ENCODE measurements around the gene MLLT3.
"Not testable (repeated sequence)": the region's sequence is repeated elsewhere in the genome, so short reads cannot be mapped to it uniquely, and the experiment has no call there.

Gene MLLT3

GRCh38 chr9:20593537-20593936, 28.8 kb downstream of the MLLT3 start:
- DNase-seq, result no peak

- no peak for DNase-seq
These were observed 29.2 kb downstream of the MLLT3 start for GRCh38 chr9:20593105-20593504.

DNA sequence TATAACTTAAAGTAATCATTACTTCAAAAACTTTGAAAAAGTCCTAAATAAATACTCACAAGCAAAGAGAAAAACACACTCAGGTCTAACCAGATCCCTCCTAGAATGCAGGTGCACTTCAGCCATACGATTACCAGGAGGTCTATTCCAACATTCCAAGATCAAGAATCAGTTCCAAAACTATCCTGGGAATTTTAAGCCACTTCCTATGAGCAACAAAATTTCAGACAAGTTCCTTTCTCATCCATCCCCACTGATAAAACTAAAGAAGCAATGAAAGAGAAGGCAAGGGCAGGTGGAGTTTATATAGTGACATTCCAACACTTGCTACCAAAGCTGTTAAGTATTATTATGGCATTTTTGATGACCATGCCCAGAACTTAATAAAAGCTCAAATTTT, 29.6 kb downstream of the MLLT3 start:
- DNase-seq, result no peak

- DNase-seq, result no peak
These were observed 31.1 kb downstream of the MLLT3 start for GRCh38 chr9:20591223-20591622.

GRCh38 chr9:20584968-20585643, 37.2 kb downstream of the MLLT3 start:
- DNase-seq, result no peak

- DNase-seq, result not testable (repeated sequence)
These were observed 39.2 kb downstream of the MLLT3 start for GRCh38 chr9:20583088-20583487.

DNA sequence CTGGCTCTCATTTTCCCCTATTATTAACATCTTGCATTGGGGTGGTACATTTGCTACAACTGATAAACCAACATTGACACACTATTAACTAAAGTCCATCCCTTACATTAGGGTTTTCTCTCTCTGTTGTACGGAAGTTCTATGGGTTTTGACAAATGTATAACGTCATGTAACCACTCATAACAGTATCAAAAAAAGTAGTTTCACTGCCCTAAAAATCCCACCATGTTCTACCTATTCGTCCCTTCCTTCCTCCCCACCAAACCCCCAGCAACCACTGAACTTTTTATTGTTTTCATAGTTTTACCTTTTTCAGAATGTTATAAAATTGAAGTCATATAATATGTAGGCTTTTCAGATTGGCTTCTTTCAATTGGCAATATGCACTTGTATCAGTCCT, 40.1 kb downstream of the MLLT3 start:
- no peak for DNase-seq

DNA sequence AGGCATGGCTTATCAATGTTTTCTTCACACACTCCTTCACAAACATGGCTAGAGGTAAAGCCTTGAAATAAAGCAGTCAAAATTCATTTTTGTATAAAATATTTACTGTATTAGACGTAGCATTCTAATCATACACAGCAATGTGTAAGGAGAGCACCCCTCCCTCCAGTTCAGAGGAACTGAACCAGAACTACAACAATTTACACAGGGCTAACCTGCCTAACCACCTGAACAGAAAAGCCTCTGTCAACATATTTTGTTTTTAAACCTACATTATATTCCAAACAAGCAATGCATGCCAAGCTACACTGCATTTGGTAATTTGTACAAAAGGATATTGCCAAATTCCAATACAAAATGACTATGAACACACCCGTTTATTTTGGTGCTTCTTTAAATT, 41.6 kb downstream of the MLLT3 start:
- no peak for DNase-seq

DNA sequence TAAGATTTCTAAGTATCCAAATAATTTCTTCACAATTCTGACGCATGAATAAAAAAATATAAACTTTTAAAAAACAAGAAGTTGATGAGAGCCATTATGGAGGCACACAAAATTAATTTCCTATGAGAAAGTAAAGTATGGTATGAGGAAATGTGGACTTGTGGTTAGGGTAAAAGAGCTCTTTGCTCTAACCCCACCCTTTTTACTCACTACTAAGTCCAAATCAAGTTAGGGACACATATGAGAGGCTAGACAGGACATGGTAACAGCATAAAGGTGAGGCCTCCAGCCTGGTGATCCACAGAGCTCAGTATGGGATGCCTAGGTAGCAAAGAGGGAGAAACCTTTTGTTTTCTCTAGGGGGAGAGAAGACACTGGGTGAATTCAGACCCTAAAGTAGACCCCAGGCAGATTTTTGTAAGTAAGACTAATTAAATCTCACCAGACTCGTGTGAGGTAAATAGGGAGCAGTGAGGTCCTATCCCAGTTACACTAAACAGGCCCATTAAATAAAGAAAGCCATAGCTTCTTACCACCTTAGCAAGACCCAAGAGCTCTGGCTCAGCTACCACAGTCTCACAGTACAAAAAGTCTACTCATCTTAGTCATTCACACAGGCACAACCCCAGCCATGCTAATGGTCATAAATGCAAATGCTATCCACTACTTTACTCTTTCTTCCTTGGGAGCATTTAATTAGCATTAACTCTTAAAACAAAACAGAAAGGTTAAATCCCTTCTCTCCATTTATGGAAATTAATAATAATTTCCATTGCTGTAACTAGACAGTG, 42.6 kb downstream of the MLLT3 start:
- no peak for DNase-seq

GRCh38 chr9:20573023-20573422, 49.3 kb downstream of the MLLT3 start:
- DNase-seq, result no peak

DNA sequence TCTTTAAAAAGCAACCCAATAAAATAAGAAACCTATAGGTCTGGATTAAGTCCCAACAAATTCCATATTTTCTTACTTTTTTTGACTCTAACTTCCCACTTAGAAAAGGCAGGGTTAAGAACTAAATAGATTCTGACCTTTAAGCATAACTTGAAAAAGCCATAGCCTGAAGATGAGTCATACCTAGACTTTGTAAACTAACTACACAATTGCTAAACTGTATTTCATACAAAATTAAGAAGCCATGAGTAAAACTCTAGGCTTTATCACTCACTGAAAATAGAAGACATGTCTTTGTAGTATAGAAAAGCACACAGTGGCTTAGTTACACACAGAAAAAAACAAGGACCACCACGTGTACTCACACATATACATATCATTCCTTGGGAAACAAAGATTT, 51.5 kb downstream of the MLLT3 start:
- DNase-seq, result no peak

DNA sequence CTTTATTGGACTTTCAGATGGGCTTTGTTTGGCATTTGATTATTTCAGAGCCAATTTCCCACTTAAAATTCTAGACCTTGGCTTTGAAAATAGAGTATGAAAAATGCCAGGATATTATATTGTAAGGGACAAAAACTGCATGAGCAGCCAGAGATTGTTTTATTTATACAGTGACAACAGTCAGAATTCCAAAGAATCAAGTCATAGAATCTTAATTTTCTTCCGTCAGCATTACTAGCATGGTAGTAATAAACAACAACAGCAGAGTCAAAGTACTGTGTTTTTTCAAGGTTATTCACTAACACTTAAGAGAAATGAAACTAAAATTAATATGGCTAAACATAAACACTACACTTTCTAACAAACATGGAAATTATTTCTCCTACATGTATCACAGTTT, 52.2 kb downstream of the MLLT3 start:
- no peak for DNase-seq

DNA sequence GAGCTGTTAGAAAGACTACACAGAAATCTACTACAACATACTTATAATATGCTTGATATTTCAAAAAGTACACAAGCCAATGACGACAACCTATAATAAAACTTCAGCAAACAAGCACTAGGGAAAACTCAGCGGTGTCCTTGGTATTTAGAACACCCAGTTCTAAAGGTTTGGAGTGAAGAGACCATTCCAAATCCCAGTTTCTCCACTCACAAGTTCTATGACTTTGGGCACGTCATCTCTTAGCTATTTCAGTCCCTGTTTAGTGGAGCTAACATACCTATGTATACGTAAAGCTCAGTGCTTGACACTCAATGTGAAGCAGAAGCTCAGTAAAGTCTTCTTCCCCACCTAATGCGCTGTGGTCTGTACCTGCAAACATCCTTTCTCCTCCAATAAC, 52.8 kb downstream of the MLLT3 start:
- DNase-seq, result no peak

DNA sequence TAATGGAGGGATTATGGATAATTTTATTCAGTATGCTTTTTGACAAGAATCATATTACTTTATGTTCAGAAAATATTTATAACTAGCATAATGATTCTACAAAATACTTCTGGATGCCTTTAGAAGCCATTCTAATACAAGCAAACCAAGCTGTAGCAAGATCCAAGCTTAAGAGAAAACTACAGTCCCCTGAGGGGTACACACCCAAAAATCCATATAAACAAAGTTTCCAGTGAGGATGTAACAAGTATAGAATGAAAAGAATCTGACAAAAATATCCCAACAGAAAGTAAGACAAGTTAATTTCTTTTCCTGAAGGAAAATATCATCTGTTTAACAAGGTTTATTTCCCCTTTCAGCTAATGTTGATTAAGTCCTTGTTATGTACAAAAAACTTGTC, 53.9 kb downstream of the MLLT3 start:
- no peak for DNase-seq

- no peak for DNase-seq
These were observed 55.9 kb downstream of the MLLT3 start for GRCh38 chr9:20566401-20566800.

- no peak for DNase-seq
These were observed 57.6 kb downstream of the MLLT3 start for GRCh38 chr9:20564650-20565049.

DNA sequence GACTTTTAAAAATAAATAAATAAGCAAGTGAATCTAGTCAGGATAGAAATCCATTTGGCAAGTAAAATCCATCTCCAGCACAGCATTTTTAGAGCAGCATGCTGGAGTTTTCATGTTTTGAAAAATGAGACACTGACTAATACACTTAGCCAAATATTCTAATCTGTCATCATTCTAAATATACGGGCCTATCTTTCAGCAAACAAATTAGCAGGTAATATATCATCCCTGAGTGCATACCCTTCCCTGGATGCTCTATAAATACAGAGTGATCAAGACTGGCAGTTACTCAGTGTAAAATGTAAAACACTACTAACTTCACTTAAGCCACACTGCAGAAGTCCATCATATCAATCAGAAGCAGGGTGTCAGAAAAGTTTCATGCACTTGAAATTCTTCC, 58.4 kb downstream of the MLLT3 start:
- DNase-seq, result no peak

- DNase-seq, result no peak
These were observed 60.2 kb downstream of the MLLT3 start for GRCh38 chr9:20562051-20562450.

DNA sequence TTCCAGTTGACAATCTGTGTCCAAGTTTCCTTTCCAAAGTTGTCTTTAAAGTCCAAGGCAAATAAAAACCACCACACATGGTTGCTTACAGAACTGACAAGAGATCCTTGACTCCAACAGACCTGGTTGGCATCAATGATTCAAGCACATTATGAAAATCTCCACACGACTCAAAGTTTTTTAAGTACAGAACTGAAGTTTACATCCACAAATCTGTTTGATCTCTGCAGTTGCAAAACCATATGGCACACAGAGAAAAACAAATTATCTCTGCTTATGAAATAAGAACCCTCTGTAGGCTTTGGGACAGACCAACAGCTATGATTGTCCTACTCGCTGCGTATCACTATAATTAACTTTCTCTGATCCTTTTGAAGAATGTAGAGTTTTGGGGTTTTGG, 60.8 kb downstream of the MLLT3 start:
- DNase-seq, result no peak

DNA sequence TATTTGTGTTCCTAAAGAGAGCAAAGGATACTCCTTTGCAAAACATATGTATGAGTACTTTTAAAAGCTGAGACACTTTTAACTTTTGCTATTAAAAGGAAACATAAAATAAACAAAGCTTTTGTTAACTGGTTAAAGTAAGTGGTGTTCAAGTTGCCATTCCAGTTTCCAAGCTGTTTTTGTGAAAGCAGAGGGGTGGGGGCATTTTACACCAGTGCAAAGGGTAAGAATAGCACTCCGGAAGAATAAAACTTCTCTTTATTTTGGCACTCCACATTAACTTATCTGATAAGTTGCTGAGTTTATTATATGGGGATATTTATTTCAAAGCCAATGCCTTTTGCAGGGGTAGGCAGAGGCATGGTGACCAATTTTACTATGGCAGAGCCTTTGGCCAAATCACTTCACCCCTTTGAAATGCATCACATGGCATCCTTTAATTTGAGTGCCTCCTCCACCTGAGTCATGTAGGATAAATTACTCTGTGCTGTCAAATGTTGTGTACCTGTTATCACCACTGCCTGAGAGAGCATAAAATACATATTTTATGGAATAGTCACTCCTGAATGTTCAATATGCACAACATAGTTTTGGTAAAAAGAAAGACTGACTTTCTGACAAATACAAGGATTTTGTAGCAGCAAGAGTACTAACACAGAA, 62.9 kb downstream of the MLLT3 start:
- DNase-seq, result no peak

DNA sequence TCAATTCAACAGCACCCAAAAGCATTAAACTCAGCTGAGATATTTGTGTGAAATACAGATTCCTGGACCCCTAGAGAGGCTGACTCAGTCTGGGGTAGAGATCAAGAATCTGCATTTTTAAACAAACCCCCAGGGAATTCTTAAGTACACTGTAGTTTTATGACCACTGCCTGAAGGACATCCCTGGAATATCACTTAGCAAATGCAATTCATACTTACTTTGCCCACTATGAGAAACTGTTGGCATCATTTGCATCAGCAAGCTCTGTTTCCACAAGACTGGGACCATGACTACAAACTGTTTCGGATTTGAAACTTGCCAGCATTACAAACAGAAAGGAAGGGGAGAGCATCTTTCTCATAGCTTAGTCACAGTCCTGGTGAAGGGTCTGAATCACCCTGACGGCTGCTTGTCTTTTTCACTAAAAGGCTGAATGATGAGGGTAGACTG, 63.7 kb downstream of the MLLT3 start:
- DNase-seq, result no peak

GRCh38 chr9:20557890-20558565, 64.3 kb downstream of the MLLT3 start:
- no peak for DNase-seq

DNA sequence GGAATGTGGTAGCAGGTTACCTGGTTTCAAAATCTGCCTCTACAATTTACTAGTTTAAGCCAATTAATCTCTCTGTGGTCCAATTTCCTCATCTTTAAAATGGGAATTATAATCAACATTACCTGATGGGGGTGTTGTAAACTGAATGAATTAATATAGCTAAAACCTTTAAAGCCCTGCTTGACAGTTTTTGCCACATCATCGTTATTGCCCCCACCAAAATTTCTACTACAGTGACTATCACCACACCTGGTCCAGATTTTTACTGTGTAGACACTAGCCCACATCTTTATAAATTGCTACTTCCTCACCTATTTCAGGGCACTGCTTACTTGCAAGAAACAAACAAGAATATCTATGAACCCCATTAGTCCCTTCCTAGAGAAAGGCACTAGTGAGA, 65.0 kb downstream of the MLLT3 start:
- no peak for DNase-seq

Data from NCI-H1436 treated with DMSO at 0.1 percent for 48 hours (cell line).